ENCODE data around the gene TMCC1. TPM values are rescaled to one million over a fixed set of nuclear protein-coding genes. Genes with fewer than 3 reads are reported as not detected.

Gene TMCC1
- total and polyA plus RNA-seq, 12 donors: 5.3 to 36.0 (median 27.2) TPM

- peaks cover 0 to 16% (median 0%) of the 10 kb centered on the region in 9 donors for H3K36me3 ChIP-seq
- no peaks in the 10 kb centered on the region for H3K9me3 ChIP-seq
- H3K4me1 ChIP-seq: peaks cover 38 to 100% (median 95%) of the 10 kb centered on the region in 9 donors
- peak overlapping the region in 7 of 10 donors; percentile 0 to 66 (median 32) for H3K4me3 ChIP-seq
- intact Hi-C loops (cut with DNase I): loop anchor here in 6 of 10 donors (5.0 to 10.0 kb wide), 5 partner anchors 37 to 107 kb away; no protein-coding TSS in a partner anchor
- ATAC-seq (peak in 5 of 8 donors; percentile 11 to 39 (median 30)), DNase-seq (peak in 1 of 2 donors; percentile 74)
- H3K27ac ChIP-seq: peak overlapping the region; percentile 50 to 99 (median 92)
- peaks cover 0 to 2% (median 0%) of the 10 kb centered on the region in 7 donors for H3K27me3 ChIP-seq
- no peak for TF ChIP-seq CTCF (IDR thresholded peaks at IDR 0.05)
- 43 to 49% methylated on average over 5 of the region's 5 CpGs for WGBS, 2 donors
Measured at GRCh38 chr3:129599607-129600006, 293.9 kb downstream of the TMCC1 start.

- Histone ChIP-seq H3K9me3 (no peaks in the 10 kb centered on the region), H3K27me3 (no peaks in the 10 kb centered on the region), H3K27ac (peak overlapping the region; percentile 50 to 99 (median 92)), H3K4me3 (peak overlapping the region in 7 of 10 donors; percentile 11 to 66 (median 32)), H3K36me3 (peaks cover 0 to 16% (median 0%) of the 10 kb centered on the region in 9 donors), H3K4me1 (peaks cover 38 to 100% (median 95%) of the 10 kb centered on the region in 9 donors)
- TF ChIP-seq CTCF (IDR thresholded peaks at IDR 0.05): no peak
- 51 to 67% methylated on average over 19 of the region's 19 CpGs for WGBS, 2 donors
- DNase-seq (no peak), ATAC-seq (no peak)
- intact Hi-C loops (cut with DNase I): loop anchor here in 4 of 10 donors (5.0 to 10.0 kb wide), 4 partner anchors 37 to 107 kb away; no protein-coding TSS in a partner anchor
Measured at GRCh38 chr3:129599073-129599472, 294.4 kb downstream of the TMCC1 start.

GRCh38 chr3:129598484-129598883 is 295.0 kb downstream of the TMCC1 start:
- H3K4me3 ChIP-seq: peak overlapping the region in 6 of 10 donors; percentile 15 to 66 (median 34)
- H3K4me1 ChIP-seq: peaks cover 38 to 100% (median 95%) of the 10 kb centered on the region in 9 donors
- no peak for ATAC-seq
- intact Hi-C loops (cut with DNase I): loop anchor here in 4 of 10 donors (5.0 to 10.0 kb wide), 4 partner anchors 36 to 106 kb away; no protein-coding TSS in a partner anchor
- H3K9me3 ChIP-seq: no peaks in the 10 kb centered on the region
- 75 to 78% methylated on average over 11 of the region's 11 CpGs for WGBS, 2 donors
- peak overlapping the region; percentile 50 to 99 (median 92) for H3K27ac ChIP-seq
- TF ChIP-seq CTCF (IDR thresholded peaks at IDR 0.05): no peak
- no peaks in the 10 kb centered on the region for H3K27me3 ChIP-seq
- peaks cover 0 to 16% (median 0%) of the 10 kb centered on the region in 9 donors for H3K36me3 ChIP-seq
- no peak for DNase-seq

GRCh38 chr3:129598000-129598381 is 295.5 kb downstream of the TMCC1 start:
- 44 to 55% methylated on average over 5 of the region's 5 CpGs for WGBS, 2 donors
- ATAC-seq (no peak), DNase-seq (no peak)
- H3K27ac ChIP-seq: peak overlapping the region; percentile 55 to 99 (median 92)
- intact Hi-C loops (cut with DNase I): loop anchor here in 4 of 10 donors (5.0 to 10.0 kb wide), 4 partner anchors 36 to 106 kb away; no protein-coding TSS in a partner anchor
- H3K27me3 ChIP-seq: no peaks in the 10 kb centered on the region
- no peaks in the 10 kb centered on the region for H3K9me3 ChIP-seq
- H3K36me3 ChIP-seq: peaks cover 0 to 16% (median 0%) of the 10 kb centered on the region in 9 donors
- peaks cover 42 to 100% (median 98%) of the 10 kb centered on the region in 9 donors for H3K4me1 ChIP-seq
- no peak for TF ChIP-seq CTCF (IDR thresholded peaks at IDR 0.05)
- peak overlapping the region in 6 of 10 donors; percentile 10 to 66 (median 40) for H3K4me3 ChIP-seq

Other genes with a start within 250 kb of the TMCC1 start
- under 1 TPM in 1 of 10 donors, not detected in 9; 0.28 TPM for gene TRH, start 81.0 kb upstream of the TMCC1 start, total RNA-seq
- under 1 TPM in 1 of 2 donors, not detected in 1; 0.01 TPM for gene TRH, start 81.0 kb upstream of the TMCC1 start, polyA plus RNA-seq
- gene ALG1L2, start 188.1 kb upstream of the TMCC1 start, total RNA-seq: not detected
- not detected for gene ALG1L2, start 188.1 kb upstream of the TMCC1 start, polyA plus RNA-seq